HUDEP-2 (cell line): ENCODE results near the gene MOCS3.
"Not testable (repeated sequence)": the region's sequence is repeated elsewhere in the genome, so short reads cannot be mapped to it uniquely, and the experiment has no call there.

ENCODE experiments used
- DNase-seq, 76 experiments: peaks; one replicate each; lab custom pipeline; 2025; ENCODE audit not compliant: unreplicated experiment in 76 of 76; lab: John Stamatoyannopoulos, UW

The MOCS3 gene

DNA sequence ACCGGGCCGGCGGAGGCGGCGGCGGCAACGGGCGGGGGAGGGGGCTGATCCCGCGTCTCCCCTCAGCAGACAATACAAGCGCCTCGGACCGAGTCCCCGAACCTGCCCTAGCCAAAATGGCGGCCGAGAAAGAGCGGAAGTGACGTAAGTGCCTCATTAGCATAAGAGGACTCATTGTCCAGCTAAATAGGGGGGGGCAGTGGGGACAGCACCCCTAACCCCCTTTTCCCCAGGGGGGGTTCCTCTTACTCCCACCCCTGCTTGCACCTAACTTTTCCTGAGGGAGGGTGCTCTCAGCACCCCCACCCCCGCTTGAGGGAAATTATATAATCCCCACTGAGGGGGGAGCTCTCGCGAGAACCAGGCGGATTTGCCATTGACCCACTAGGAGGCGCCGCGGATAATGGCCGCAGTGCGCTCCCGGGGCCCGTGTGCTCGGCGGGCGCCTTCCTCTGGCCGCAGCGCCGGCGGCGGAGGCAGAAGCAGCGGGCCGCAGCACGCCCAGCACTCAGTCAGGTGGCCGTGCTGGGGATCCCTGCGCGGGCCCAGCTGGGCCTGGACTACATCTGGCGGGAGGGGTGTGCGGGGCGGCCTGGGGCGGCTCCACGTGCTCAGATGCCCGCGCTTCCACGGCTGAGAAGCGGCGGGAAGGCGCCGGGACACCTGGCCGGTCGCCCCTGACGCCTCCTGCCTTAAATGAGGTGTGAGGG, 27.2 kb upstream of the MOCS3 start, which contains the start of gene ADNP:
Gene ADNP (minus strand): TSS at position 132 of the 710 bp plus-strand sequence. CDS start 27,441 bp downstream, outside the sequence.
- peak; percentile 25 to 98 (median 85) for DNase-seq

DNA sequence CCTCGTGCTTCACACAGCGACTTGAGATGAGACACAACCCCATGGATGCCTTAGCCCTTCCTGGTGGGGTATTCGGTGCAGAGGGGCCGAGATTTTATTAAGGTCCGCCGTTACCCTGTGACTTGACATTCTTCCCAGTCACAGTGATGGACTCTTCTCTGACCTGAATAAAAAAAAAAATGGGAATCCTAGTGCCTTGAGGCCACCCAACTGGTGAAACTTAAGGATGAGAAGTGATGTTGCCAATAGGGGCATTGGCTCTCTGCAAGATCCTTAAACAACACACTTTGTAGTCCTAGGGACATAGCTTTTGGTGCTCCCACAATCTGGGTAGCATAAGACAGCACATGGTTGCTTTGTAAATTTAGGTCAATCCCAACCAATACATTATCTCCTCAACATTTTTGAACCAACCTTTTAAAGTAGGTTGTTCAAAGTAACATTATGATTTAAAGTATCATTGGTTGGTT, 26.6 kb upstream of the MOCS3 start:
- DNase-seq: peak in 2 of 76 experiments; percentile 35 to 40

DNA sequence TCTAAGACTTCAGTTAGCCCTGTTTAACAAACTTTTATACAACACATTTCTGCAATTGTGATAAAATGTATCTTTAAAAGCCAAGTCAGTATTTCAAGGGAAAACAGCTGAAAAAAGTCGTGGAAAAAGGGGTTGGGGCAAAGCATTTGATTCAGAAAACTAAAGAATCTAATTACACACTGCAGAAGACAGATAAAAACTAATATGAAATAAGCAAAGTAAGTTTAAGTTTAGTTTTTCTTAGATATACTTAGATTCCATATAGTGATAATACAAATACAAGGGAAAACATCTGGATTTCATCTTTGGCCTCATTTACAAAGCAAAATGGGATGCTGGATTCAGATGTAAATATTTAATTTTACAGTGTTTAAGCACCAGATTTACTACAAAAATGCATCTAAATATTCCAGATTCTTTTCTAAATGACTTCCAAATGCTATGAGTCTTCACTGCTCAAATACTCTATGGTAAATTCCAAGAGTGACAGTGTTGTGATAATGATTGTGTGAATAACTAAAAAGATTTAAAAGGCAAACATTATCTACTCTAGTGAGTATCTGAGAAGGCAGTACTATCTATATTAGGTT, 25.8 kb upstream of the MOCS3 start:
- no peak for DNase-seq

DNA sequence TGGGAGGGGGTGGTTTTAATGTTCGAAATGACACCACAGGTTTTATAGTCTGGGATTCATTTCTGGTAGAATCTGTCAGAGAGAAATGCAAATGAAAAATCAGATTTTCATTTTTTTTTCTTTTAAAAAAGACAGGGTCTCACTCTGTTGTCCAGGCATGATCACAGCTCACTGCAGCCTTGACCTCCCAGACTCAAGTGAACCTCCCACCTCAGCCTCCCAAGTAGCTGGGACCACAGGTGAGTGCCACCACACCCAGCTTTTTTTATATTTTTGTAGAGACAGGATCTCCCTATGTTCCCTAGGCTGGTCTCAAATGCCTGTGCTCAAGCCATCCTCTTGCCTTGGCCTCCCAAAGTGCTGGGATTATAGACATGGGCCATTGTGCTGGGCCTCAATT, 25.0 kb upstream of the MOCS3 start:
- no peak for DNase-seq

DNA sequence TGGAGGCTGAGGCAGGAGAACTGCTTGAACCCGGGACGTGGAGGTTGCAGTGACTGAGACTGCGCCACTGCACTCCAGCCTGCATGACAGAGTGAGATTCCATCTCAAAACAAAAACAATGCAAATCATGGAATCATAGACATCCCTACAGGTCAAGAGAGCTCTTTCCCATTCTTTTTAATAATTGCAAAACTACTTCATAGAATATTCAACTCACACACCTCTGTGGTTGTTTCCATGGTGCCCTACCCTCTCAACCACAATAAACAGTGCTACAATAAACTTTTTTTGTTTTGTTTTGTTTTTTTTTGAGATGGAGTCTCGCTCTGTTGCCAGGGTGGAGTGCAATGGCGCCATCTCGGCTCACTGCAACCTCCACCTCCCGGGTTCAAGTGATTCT, 15.5 kb upstream of the MOCS3 start:
- DNase-seq: no peak

DNA sequence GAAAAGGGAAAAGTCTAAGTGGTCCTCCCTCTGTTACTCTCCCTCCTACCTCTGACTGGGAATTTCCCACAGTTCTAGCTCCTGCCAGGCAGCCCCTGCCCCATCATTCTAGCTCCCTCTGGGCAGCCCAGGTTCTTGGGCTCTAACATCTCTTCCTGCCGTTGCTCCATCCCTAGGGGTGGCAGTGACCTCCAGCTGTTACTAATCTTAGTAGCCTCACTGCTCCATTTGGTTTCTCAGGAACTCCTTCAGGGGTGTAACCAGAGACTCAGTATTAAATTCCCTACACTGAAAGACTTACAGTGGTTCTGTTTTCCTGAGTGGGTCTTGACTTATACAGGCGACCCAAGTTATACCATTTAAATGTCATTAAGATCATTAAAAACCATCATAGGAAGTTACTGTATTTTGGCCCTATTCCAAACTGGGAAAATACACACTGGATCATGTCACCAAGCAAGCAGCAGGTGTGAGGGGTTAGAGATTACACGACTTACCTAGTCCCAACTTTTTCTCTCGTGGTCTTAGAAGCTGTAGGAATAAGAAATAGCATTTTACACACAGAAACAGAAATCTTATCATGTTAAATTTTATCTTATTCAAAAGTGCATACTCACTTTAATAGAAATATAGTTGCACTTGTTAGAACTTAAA, 10.4 kb upstream of the MOCS3 start:
- no peak for DNase-seq

DNA sequence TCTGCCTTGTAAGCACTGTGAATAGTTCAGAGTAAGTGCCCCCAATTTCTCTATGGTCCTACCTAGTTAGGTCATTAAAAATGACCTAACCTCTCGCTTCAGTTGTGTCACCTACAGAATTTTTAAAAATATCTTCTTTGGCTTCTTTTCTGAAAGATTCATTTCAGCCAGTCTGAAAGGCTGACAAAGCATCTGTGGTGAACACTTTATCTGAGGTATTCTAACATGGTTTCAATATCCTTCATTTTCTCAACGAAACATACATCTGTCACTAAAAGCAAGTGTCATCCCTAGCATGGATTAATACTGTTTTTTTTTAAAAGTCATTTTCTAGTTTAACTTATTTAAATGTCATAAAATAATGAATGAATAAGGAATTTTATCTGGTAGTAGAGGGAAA, 5.4 kb upstream of the MOCS3 start:
- no peak for DNase-seq

DNA sequence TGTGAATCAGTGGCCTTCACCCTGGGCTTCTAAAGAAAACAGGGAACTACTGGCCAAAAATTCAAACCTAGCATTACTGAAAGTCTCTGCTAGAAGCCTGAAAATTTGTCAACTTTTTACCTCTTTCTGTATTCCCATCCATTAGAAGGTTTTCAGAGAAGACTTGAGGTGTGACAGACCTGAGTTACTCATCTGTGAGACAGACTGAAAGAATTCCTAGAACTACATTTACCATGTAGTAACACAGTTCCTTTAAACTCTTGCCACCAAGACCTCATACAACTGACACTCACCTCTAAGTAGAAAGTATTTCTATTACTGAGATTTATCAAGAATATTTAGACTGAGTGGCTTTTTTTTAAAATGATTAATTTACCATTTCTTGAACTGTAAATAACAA, 4.8 kb upstream of the MOCS3 start:
- no peak for DNase-seq

DNA sequence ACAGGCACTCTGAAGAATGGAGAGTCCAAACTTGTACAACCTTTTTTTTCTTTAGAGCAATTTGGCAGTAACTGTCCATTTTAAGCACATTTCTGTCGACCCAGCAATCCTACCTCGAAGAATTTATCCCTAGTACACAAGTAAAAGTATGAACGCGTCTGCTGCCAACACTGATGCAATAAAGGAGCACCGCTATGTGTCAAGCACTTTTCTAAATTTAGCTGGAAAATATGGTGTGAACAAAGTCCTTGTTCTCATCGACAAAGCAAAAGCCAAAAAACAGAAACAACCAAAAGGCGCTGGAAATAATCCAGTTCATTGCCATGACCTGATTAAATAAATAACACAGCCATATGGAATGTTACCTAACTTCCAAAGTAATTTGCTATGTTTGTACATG, 1.3 kb upstream of the MOCS3 start:
- no peak for DNase-seq

DNA sequence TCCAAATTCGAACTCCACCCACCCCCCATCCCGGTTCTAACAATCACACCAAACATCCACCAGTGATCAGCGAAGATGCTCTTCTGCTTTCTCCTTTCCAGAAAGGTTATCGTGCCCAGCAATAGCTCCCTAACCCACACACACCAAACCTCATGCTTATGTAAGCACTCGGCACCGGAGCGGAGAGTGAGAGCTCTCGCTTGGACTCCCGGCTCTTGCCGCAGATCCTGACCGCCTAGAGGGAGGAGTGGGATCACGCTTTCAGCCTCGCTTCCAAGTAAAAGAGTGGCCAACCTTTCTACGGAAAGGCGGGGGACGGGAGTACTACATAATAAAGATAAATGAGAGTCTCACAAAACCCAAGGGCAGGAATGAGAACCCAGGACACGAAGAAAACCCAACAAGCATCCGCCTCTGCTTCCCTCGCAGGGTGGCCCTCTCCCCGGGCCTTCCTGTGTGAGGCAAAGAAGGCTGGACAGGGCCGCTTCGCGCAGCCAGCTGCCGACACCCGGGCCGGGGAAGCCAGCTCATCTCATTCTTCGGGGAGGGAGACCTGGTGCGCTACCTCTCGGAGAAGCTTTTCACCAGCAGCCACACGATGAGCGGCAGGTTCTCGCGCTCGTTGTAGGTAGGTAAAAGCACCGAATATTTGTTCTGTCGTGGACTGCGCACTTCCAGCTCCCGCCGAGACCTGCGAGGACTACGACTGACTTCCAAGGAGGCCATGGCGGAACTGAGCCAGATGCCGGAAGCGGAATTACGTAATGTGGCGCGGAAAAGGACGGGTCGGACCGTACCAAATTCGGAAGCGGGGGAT, 612 bp upstream of the MOCS3 start, which contains the start of gene DPM1:
Gene DPM1 (minus strand): TSS at position 735 of the 817 bp plus-strand sequence. CDS start 9 bp downstream, at position 726.
- DNase-seq: peak in 64 of 76 experiments; percentile 5 to 92 (median 75)

DNA sequence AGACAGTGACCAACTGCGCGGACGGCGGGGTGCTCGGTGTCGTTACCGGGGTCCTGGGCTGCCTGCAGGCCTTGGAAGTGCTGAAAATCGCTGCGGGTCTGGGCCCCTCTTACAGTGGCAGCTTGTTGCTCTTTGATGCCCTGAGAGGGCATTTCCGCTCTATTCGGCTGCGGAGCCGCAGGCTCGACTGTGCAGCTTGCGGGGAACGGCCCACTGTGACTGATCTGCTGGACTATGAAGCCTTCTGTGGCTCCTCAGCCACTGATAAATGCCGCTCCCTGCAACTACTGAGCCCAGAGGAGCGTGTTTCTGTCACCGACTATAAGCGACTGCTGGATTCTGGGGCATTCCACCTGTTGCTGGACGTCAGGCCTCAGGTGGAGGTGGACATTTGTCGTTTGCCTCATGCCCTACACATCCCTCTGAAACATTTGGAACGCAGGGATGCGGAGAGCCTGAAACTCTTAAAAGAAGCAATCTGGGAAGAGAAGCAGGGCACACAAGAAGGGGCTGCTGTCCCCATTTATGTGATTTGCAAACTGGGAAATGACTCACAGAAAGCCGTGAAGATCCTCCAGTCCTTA, 1.0 kb downstream of the MOCS3 start:
- no peak for DNase-seq

DNA sequence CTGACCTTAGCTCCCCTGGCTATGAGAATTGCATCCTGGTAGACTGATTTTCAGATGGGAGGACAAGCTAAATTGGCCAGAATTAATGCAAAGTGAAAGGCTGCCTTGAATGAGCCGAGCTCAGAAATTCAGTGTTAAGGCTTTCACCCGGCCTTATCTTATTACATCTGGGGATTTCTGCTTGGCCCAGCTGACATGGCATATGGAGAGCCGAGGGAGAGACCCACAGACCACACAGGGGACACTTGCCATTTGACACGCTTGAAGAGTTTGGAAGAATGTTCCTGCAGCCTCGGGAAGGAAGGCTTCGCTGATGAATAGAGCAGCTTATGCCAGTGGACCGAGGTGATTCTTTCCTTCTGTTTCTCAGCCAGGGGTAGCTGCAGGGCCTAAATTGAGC, 9.0 kb downstream of the MOCS3 start:
- no peak for DNase-seq

DNA sequence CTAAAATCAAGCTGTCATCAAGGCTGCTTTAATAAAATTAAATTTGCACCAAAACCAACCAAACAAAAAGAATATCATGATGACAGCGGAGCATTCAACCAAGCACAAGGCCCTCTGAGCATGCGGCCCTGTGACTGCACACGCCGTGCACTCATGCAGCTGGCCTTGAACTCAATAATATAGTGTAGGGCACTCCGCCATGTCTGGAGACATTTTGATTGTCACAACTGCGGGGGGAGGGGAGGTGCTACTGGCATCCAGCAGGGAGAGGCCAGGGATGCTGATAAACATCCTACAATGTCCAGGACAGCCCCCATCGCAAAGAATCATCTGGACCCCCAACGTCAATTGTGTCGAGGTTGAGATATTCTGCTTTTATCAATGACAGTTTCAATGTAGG, 9.7 kb downstream of the MOCS3 start:
- no peak for DNase-seq

DNA sequence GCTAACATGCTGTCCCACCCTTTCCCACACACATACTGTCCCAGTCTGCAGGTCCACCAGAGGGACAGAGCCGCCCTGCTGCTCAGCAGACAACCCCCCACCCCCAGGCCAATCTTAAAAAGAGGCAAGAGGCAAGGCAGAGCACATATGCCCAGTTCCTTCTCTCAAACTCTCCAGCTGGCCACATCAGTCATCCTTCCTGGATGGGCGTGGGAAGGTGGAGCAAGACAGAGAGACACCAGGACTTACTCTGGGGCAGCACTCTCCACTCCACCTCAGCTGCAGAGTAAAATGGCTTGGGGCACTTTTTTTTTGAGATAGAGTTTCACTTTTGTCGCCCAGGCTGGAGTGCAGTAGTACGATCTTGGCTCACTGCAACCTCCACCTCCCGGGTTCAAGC, 10.8 kb downstream of the MOCS3 start:
- no peak for DNase-seq

DNA sequence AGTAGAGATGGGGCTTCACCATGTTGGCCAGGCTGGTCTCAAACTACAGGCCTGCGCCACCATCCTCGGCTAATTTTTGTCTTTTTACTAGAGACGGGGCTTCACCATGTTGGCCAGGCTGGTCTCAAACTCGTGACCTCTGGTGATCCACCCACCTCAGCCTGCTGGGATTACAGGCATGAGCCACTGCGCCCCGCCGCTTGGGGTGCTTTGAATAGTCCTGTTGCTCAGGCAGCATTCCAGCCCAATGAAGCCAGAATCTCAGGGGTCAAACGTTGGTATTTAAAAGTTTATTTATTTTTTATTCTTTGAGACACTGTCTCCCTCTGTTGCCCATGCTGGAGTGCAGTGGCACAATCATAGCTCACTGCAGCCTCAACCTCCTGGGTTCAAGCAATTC, 11.3 kb downstream of the MOCS3 start:
- no peak for DNase-seq

DNA sequence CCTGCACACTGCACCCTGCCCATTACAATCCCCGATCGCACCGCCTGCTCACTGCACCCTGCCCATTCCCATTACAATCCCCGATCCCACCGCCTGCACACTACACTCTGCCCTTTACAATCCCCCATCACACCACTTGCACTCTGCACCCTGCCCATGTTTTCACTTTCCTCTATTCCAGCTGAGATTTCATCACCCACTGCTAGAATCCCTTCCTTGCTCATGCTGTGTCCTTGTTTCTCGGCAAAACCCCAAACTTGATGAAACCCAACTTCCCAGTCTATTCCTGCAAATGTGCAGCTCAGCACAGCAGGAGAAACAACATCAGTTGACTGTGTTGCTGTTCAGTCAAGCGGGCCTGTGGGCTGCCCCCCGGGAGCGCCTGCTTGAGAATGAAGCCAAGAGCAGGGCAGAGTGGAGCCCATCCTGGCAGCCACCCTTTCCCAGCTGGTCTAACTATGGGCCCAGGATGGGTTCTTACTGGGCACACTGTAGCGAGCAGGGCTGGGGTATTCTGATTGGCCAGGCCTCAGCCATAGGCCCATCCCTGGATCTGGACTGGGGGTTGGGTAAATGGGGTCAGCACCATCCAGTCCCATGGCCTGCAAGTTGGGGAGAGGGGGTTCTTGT, 17.2 kb downstream of the MOCS3 start:
- DNase-seq: no peak

DNA sequence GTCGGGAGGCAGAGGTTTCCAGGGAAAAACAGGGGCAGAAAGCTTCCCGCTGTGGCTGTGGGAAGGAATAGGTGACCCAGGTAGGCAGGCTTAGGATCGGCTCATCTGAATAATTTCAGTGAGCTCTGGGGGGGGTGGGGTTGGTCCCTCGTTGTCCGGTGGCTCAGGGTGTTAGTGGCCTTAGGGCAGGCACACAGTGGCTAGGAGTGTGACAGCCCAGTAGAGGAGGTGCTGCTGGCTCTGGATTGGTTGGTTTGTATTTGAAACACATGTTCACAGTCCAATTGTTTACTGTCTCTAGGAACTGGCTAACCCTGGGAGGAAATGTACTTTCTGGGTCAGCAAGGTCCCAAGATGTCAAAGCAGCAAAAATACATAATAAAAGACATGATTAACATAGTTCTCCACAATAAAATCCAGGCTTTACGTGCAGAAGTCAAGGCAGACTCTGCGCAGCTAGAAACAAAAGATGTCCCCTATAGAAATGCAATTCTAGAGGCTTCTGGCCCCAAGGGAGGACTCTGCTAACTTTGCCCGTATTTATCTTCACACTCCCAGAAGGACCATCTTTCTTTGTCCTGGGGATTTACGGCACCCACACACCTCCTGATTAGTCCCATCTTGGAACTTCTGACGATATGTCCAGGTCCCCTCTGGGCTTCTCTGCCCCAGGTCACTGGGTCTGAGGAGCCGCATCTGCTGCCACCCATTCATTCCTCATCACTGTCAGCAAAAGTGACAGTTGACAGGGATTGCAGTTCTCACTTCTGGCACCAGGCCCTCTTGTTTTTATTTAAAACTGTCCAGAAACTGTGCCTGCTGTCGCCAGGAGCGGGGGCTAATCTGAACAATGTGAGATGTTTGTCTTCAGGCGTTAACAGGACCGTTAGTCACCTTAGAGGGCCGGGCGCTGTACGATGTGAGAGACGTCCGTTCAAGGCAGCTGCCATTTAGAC, 18.7 kb downstream of the MOCS3 start:
- no peak for DNase-seq

DNA sequence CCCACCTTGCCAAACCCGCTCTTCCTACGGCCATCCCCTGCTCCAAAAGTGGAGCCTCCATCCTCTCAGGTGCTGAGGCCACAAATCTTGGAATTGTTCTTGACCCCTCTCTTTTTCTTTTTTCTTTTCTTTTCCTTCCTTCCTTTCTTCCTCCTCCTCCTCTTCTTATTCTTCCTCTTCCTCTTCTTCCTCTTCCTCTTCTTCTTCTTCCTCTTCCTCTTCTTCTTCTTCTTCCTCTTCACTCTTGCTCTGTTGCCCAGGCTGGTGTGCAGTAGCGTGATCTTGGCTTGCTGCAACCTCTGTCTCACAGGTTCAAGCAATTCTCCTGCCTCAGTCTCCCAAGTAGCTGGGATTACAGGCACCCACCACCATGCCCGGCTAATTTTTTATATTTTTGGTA, 19.9 kb downstream of the MOCS3 start:
- DNase-seq: not testable (repeated sequence)
